Right ventricle myocardium superior (tissue), 1 donor: ENCODE data around the gene HNRNPDL. TPM values are rescaled to one million over a fixed set of nuclear protein-coding genes. Genes with fewer than 3 reads are reported as not detected.
A peak's percentile ranks its signal among the peaks of the same experiment; 100 is the strongest.

Source experiments
- ATAC-seq: fragments of 200-7000 bp; cut with Tn5 transposase; one replicate; pipeline ENCODE4 v1.9.1; 2020; ENCODE audit warnings: mild to moderate bottlenecking; ENCODE audit not compliant: poor library complexity
- DNase-seq: peaks from one replicate; pipeline ENCODE4 v3.0.0-alpha.2; 2020
- intact Hi-C: fragments of 100-400 bp; cut with DNase I; formaldehyde crosslinking; loops from one replicate; pipeline ENCODE4 v1.11.2; 2022
- total RNA-seq: library from RNA; stranded (reverse); fragmentation: NEBNext Ultra II Directional; extraction: Animal tissue kit (Norgen Biotek cat#: 25700); gene quantifications from one replicate; pipeline ENCODE4 v1.2.1, GENCODE V29; 2021
- donor health status: DM: no; HTN: yes; CAD: no; lungs with severe emphysema.

The HNRNPDL gene
- total RNA-seq, 1 donor from 2014 or later: 104 TPM

- ATAC-seq (no peak), DNase-seq (no peak)
- intact Hi-C loops: loop anchor here (10.0 kb wide), 2 partner anchors 153 to 457 kb away; partner anchors contain the start of gene SEC31A
Observed at GRCh38 chr4:82437285-82438005, 7.2 kb upstream of the HNRNPDL start.

DNA sequence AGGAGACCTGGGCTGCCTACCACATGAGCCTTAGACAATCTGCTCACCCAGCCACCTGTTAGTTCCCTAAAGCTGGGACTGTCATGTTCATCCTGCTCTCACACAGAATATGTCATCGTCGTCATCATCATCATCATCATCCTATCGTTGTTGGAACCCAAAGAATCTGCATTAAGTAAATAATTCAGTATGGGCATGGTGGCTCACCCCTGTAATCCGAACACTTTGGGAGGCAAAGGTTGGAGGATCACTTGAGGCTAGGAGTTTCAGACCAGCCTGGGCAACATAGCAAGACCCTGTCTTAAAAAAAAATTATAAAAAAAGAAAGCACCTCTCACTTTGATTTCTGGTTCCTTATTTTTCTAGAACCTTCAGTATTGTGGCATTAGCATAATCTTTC is 6.5 kb upstream of the HNRNPDL start:
- intact Hi-C loops: loop anchor here (10.0 kb wide), 2 partner anchors 152 to 458 kb away; partner anchors contain the start of gene SEC31A
- no peak for ATAC-seq
- no peak for DNase-seq

DNA sequence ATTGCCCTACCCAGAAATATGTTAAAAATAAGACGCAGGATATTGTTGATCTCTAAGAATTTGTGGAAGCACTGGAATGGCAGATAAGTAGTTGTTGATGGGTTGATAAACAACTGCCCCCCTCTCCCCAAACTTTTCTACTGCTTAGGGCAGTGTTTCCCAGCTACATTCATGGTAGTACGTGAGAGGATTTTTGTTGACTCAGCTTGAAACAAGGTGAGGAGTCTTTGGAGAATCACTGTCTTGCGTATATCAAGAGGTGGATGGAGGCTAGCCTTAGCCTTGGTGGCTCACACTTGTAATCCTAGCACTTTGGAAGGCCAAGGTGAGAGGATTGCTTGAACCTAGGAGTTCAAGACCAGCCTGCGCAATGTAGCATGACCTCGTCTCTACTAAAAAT is 5.9 kb upstream of the HNRNPDL start:
- intact Hi-C loops: loop anchor here (10.0 kb wide), 2 partner anchors 151 to 459 kb away; partner anchors contain the start of gene SEC31A
- no peak for DNase-seq
- no peak for ATAC-seq

- ATAC-seq (no peak), DNase-seq (no peak)
- intact Hi-C loops: loop anchor here (10.0 kb wide), 2 partner anchors 150 to 460 kb away; partner anchors contain the start of gene SEC31A
Observed at GRCh38 chr4:82434949-82435348, 4.7 kb upstream of the HNRNPDL start.

GRCh38 chr4:82433791-82434190 is 3.5 kb upstream of the HNRNPDL start:
- DNase-seq: no peak
- intact Hi-C loops: loop anchor here (10.0 kb wide), 2 partner anchors 149 to 461 kb away; partner anchors contain the start of gene SEC31A
- no peak for ATAC-seq

- DNase-seq: no peak
- no peak for ATAC-seq
- intact Hi-C loops: loop anchor here (10.0 kb wide), 2 partner anchors 148 to 462 kb away; partner anchors contain the start of gene SEC31A
Observed at GRCh38 chr4:82432596-82432995, 2.3 kb upstream of the HNRNPDL start.

DNA sequence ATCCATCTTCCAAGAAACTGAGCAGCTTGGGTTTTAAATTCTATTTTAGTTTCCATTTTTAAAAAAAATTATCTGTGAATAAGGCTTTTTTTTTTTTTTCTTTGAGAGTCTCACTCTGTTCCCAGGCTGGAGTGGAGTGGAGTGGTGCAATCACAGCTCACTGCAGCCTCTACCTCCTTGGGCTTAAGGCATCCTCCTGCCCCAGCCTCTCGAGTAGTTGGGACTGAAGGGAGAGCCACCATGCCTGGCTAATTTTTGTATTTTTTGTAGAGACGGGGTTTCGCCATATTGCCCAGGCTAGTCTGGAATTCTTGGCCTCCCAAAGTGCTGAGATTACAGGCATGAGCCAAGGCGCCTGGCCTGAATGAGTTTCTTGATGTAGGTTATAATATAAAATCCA is 1.6 kb upstream of the HNRNPDL start:
- ATAC-seq (no peak), DNase-seq (no peak)
- intact Hi-C loops: loop anchor here (2.0 to 10.0 kb wide), 3 partner anchors 57 to 463 kb away; partner anchors contain the start of gene SEC31A

DNA sequence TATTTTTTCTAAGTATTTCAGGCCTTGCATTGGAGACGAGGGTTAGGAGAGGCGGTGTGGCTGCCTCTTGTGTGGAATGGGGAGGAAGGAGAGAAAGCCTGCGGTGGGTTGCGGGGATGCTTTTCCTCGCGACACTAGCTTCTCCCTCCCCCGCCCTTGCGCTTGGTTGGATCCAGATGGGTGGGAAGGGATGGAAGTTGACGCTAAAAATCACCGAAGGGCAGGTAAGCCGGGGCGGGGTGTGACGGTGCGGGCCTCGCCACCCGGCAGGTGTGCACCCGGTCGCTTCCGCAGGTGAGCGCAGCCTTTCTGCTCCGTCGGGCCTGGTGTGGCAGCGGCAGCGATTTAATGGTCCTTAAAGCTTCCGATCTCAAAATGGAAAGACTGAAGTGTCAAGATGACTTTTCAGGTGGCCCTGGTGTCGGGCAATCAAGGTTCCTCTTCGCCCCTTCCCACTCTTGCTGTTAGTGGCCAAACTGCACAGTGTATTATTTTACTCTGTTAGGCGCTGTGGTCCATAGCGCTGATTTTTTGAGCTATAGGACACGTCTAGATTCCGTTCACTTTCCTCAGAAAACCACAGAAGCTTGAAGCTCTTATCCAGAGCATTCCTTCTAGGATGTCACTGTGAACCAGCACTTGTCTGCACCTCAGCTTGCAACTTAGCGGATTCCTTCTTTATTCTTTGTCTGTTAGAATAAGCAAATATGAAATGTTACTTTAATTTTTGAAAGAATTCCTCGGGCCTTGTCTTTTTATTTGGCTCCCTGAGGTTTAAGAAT is 893 bp upstream of the HNRNPDL start:
- no peak for ATAC-seq
- intact Hi-C loops: loop anchor here (2.0 to 10.0 kb wide), 3 partner anchors 56 to 464 kb away; partner anchors contain the start of gene SEC31A
- DNase-seq: no peak

- no peak for DNase-seq
- ATAC-seq: peak; percentile 7
- intact Hi-C loops: loop anchor here (2.0 to 10.0 kb wide), 3 partner anchors 55 to 465 kb away; partner anchors contain the start of gene SEC31A
Observed at GRCh38 chr4:82429728-82430192, 502 bp downstream of the HNRNPDL start.

- ATAC-seq: peak; percentile 89
- peak; percentile 96 for DNase-seq
- intact Hi-C loops: no loop called here
Observed at GRCh38 chr4:82428969-82429727, 1.1 kb downstream of the HNRNPDL start.

DNA sequence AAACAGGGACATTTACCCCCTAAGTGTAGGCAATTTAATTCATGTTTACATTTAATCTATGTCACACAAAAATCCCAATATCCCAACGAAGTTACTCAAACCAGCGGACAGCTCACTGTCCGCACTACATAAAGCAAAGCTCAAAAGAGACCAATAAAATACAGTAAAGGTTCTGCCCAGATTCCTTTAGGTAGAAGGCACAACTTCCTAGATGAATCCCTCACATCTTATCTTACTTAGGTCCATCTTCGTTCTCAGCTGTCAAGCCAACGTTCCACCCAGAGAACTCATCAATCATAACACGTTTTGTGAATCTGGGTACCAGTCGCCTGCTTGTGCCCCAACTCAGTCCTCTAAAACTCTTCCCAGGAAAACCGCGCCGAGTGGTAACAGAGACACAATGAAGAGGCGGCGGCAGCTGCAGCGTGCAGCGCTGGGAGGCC is 1.7 kb downstream of the HNRNPDL start:
- intact Hi-C loops: no loop called here
- ATAC-seq (no peak), DNase-seq (no peak)

- DNase-seq (no peak), ATAC-seq (no peak)
- intact Hi-C loops: no loop called here
Observed at GRCh38 chr4:82425478-82425877, 4.8 kb downstream of the HNRNPDL start.

GRCh38 chr4:82423245-82424054 is 6.8 kb downstream of the HNRNPDL start:
- ATAC-seq (no peak), DNase-seq (no peak)
- intact Hi-C loops: no loop called here

GRCh38 chr4:82422616-82423015 is 7.6 kb downstream of the HNRNPDL start:
- ATAC-seq: no peak
- intact Hi-C loops: no loop called here
- no peak for DNase-seq

GRCh38 chr4:82421796-82422560 is 8.3 kb downstream of the HNRNPDL start:
- DNase-seq: no peak
- ATAC-seq: peak; percentile 26
- intact Hi-C loops: no loop called here

- intact Hi-C loops: no loop called here
- ATAC-seq (no peak), DNase-seq (no peak)
Observed at GRCh38 chr4:82419451-82419850, 10.8 kb downstream of the HNRNPDL start.

GRCh38 chr4:82415922-82416365 is 14.3 kb downstream of the HNRNPDL start:
- DNase-seq: no peak

More at GRCh38 chr4:82415922-82416365, 14.3 kb downstream of the HNRNPDL start:
- ATAC-seq: no peak
- intact Hi-C loops: no loop called here
